ENCODE results near the gene VIPR1. TPM values are rescaled to one million over a fixed set of nuclear protein-coding genes. Genes with fewer than 3 reads are reported as not detected.

VIPR1 gene
- total RNA-seq, 1 donor from 2014 or later = 1.9 TPM

DNA sequence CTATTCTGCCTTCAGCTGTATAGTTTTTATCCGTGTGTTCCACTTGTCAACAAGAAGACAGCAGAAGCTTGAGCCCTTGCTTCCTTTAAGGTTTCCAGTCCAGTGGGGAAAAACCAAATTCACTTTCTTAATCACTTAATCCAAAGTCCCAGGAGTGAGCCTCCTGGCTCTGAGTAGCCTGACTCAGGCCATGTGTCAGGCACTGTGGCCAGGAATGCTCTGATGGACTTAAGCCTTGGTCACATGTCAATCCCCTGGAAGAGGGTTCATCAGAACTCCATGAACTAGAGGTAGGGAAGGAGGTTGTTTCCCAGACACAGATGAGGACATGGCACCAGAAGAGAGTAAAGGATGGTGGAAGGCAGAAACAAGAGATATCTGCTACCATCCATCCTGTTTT lies 8.8 kb downstream of the VIPR1 start:
- DNase-seq (ENCODE audit: low read depth, low spot score) = no peak

DNA sequence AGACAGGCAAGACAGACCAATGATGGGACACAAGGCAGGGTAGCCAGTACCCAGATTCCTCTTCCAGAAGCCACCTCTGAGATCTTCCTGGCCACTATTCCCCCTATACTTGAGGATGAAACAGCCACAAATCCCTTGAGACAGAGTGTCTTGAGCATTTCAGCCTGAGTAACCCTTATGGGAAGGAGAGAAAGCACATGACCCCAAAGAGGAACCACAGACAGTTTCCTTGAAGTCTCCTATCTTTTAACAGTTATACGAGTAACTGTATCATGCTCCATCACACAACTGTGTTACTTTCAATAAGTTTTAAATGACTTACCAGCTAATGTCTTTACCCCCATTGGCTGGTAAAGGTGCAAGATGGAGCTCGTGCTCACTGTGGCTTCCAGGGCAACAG lies 9.3 kb downstream of the VIPR1 start:
- no peak for DNase-seq (ENCODE audit: low read depth, low spot score)

DNA sequence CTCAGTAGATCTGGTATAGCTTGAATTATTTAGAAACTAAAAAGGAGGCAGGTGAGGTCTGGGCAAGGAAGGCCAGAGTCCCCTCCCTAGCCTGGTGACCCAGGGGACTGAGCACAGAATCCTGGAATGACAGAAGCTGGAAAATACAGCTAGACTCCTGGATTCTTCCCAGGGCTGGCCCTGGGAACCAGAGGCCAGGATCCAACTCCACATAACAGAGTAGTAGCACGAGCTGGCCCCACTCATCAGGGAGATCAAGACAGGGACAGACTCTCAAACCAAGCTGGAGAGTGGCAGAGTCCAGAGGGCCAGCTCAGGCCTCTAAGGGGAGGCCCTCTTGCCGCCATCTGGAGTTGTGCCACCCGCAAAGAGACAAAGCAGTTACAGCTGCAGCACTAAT lies 10.7 kb downstream of the VIPR1 start:
- no peak for DNase-seq (ENCODE audit: low read depth, low spot score)

DNA sequence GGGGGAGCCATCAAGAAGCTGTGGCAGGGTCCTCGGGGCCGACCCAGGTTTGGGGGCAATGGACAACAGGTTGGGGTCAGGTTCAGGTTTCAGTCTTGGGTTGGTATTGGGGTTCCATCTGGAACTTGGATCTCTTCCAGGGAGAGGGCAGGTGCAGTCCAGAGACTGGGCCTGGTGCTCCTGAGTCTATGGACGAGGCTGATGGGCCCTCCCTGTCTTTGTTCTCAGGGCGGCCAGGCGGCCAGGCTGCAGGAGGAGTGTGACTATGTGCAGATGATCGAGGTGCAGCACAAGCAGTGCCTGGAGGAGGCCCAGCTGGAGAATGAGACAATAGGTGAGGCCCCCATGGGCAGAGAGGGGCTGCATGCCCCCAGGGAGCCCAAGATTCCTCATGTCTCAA lies 11.1 kb downstream of the VIPR1 start:
- no peak for DNase-seq (ENCODE audit: low read depth, low spot score)

DNA sequence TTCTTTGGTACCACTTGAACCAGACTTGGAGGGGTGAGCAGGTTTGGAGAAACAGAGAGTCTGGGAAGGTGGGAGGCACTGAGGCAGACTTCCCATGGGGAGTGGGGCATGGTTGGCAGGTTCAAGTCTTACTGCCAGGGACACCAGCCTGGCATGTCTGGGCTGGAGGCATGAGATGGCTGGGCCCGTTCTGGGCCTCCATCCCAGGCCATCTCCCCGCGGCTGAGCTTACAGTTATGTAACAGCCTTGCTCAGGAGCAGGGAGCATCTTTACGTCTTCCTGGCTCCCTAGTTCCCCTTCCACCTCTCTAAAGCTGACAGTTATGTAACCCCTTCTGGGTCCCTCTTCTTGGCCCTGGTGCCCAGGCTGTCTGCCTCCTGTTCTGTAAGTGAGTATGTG lies 12.4 kb downstream of the VIPR1 start:
- DNase-seq (ENCODE audit: low read depth, low spot score) = no peak

DNA sequence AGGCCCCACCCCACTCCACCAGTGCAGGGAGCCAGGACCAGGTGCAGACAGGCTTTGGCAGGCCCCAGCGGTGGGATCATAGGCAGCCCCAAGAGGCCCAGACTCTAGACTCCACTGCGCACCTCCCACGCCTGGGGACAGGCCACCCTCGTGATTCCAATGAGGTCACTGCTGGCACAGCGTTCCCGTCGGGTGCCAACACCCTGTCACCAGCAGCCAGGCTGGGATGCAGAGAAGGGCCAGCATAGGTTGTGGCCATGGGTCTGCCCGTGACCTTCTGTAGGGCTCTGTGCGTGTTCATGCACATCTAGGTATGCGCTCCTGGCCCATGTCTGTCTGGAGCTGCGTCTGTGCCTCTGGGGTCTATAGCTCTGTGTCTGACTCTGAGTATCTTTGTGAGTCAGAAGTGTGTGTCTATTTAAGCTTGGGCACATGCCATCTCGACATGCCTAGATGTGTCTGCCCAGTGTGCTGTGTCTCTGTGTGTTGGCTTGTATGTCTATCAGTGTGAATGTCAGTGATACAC lies 13.0 kb downstream of the VIPR1 start:
- DNase-seq (ENCODE audit: low read depth, low spot score) = no peak

GRCh38 chr3:42515976-42516375 lies 13.5 kb downstream of the VIPR1 start:
- no peak for DNase-seq (ENCODE audit: low read depth, low spot score)

DNA sequence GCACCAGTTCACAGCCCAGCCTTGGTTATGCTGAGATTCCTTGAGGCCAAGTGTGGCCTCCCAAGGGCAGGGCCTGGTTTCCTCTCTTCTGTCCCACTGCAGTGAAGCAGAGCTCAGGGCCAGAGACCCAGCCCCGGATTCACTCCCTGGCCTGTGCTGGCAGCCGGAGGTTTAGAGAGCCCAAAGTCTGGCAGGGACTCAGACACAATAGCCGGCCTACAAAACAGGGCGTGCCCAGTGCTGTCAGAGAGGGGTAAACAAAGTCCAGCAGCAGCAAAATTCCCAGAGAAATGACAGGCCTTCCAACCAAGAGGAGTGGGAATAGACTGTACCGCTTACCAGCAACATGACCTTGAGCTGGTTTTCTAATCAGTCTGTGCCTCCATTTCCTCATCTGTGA lies 14.0 kb downstream of the VIPR1 start:
- DNase-seq (ENCODE audit: low read depth, low spot score) = no peak

DNA sequence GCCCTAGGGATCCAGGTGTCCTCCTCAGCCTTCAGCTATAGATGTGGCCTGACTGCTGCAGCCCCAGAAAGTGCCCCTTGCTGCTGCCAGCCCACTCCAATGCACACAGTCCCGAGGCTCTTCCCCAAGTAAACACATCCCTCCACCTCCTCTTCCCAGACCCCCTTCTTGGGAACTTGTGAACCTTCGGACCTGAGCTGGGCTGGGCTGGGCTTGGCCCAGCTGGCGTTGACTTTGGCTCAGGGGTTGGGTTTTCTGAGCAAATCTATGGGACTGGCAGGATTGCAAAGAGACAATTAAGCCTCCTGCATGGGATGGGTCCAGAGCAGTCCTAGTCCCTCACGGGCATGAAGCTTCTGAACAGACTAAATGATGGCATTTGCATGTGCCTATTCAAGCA lies 14.7 kb downstream of the VIPR1 start:
- DNase-seq (ENCODE audit: low read depth, low spot score) = no peak

DNA sequence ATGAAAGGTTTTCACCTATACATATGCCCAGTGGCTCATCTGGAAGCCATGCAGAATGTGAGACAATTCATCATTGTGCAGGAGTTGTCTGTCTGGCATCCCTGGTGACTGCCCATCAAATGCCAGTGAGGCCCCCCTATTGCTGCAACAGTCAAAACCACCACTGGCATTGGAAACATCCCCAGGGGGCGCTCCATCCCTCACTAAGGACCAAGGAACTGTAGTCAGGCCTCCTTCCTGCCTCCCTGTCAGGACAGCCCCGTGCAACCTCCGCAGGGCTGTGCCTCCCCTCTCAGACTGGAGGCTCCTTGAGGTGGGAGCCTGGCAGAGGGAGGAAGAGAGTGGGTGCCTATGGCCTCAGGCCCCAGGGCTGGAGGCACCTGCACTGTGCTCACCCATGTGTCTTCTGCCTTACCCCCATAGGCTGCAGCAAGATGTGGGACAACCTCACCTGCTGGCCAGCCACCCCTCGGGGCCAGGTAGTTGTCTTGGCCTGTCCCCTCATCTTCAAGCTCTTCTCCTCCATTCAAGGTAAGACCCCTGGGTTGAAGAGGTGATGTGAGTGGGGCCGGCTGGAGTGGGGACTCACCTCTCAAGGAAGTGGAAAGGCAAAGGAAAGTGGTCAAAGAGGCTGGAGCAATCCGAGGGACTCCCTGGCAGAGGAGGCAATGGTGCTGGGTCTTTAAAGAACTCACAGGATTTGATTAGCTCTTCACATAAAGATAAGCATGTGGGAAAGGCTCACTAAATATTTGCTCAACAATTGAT lies 16.5 kb downstream of the VIPR1 start:
- DNase-seq (ENCODE audit: low read depth, low spot score) = no peak

GRCh38 chr3:42519568-42519962 lies 17.1 kb downstream of the VIPR1 start:
- no peak for DNase-seq (ENCODE audit: low read depth, low spot score)

GRCh38 chr3:42520336-42520735 lies 17.9 kb downstream of the VIPR1 start:
- no peak for DNase-seq (ENCODE audit: low read depth, low spot score)

GRCh38 chr3:42520906-42521305 lies 18.5 kb downstream of the VIPR1 start:
- no peak for DNase-seq (ENCODE audit: low read depth, low spot score)

DNA sequence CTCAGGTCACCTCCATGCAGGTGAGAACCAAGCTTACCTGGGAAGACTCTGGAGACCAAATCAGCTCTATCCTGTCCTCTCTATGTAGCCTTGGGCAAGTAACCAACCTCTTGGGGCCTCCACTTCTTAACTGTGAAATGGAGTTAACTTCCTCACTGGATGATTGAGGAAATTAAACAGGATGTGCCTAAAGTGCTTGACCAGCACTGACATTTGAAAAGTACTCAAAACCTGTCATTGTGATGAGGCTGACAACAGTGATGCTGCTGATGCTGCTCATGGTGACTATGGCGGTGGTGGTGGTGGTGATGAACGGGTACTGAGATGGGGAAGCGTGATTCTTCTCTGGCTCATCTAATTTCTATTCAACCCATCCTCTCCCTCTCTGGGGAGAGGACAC lies 22.3 kb downstream of the VIPR1 start:
- DNase-seq (ENCODE audit: low read depth, low spot score) = no peak

DNA sequence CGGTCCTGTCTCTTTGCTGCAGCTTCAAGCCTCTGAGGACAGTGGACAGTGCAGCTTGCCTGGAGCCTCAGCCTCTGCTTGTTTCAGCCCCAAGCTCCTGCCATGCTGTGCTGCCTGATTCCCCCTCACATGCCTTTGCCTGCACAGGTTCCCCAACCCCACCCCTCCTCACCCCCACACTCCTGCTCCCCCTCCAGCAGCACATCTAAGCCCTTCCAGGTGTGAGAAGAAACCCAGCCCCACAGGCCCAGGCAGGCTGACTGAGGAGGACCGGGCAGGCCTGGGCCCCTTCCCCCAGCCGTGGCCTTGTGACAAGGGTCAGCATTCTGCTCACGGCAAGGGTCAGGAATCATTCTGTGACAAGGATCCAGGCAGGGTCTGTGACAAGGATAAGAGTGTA lies 22.8 kb downstream of the VIPR1 start:
- no peak for DNase-seq (ENCODE audit: low read depth, low spot score)

- no peak for DNase-seq (ENCODE audit: low read depth, low spot score)
Observed at GRCh38 chr3:42525736-42526345, 23.4 kb downstream of the VIPR1 start.

DNA sequence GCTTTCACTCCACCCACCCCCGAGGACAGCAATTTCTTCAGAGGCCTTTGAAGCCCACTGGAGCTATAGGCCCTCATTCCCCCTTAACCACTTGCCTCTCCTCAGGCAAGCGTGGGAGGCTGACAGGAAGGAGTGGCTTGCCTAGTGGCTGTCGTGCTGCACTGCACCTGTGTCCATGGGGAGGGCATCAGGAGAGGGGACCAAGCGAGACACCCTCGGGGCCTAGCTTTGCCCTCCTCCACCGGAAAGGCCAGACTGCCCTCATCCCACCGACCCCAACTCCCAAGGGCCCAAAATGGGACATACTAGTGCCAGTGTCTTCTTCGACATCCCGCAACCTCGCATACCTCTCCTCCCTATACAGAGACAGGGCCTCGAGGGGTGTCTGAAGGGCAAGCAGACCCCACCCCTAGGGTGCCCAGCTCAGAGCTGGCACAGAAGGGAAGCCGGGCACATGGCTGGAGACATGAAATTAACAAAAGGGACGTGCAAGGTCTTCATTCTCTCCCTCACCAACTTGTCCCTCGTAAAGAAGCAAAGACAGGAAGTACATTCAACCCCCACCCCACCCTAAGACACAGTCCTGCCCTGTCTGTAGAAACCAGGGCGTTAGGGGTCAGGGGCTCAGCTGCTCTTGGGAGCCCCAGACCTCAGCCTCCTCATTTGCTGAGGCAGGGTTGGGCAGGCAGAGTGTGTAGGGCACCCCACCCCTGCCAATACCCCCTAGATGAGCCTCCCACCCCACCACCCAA lies 24.3 kb downstream of the VIPR1 start:
- DNase-seq (ENCODE audit: low read depth, low spot score) = no peak

- DNase-seq (ENCODE audit: low read depth, low spot score) = no peak
Observed at GRCh38 chr3:42527368-42527917, 25.0 kb downstream of the VIPR1 start.

DNA sequence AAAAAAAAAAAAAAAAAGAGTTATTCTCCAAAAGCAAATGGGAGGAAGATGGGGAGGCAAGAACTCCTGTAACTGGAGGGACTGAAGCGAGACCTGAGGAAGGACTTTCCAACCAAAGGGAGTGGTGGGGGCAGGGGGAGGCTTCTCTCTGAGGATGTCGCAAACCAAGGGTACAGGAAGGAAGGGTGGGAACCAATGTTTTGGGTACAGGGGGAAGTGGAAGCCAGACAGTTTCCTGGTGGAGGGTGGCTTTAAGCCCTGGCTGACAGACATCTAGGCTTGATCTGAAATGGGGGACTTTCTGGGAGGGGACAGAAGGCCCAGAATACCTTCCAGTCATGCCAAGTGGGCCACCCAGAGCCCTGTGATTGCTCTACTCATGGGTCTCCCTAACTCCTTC lies 27.0 kb downstream of the VIPR1 start:
- DNase-seq (ENCODE audit: low read depth, low spot score) = no peak

GRCh38 chr3:42530073-42530472 lies 27.6 kb downstream of the VIPR1 start:
- DNase-seq (ENCODE audit: low read depth, low spot score) = no peak

- DNase-seq (ENCODE audit: low read depth, low spot score) = no peak
Observed at GRCh38 chr3:42531470-42531869, 29.0 kb downstream of the VIPR1 start.

- DNase-seq (ENCODE audit: low read depth, low spot score) = no peak
Observed at GRCh38 chr3:42532229-42532628, 29.8 kb downstream of the VIPR1 start.

Measured in pulmonary artery endothelial cell (primary cell).